GM21619 (cell line): Measurements from ENCODE around the gene ARHGEF6.
"Not testable (repeated sequence)": the region's sequence is repeated elsewhere in the genome, so short reads cannot be mapped to it uniquely, and the experiment has no call there.

Experiments used
- ATAC-seq: cut with Tn5 transposase; IDR thresholded peaks from one replicate; pipeline ENCODE4 v1.9.1; 2021; ENCODE audit not compliant: unreplicated experiment

The ARHGEF6 gene

GRCh38 chrX:136780763-136781162 lies at the start of gene ARHGEF6:
Gene ARHGEF6, minus strand, starts transcription at chrX:136780932. Its CDS starts 50 bp downstream, at chrX:136780882.
- peak; percentile 52 for ATAC-seq

- ATAC-seq = no peak
These were observed 48.7 kb upstream of the ARHGEF6 start for GRCh38 chrX:136829413-136829812.

GRCh38 chrX:136828830-136829229 lies 48.1 kb upstream of the ARHGEF6 start:
- ATAC-seq = no peak

- ATAC-seq = no peak
These were observed 46.3 kb upstream of the ARHGEF6 start for GRCh38 chrX:136827026-136827425.

- ATAC-seq = no peak
These were observed 45.0 kb upstream of the ARHGEF6 start for GRCh38 chrX:136825771-136826170.

GRCh38 chrX:136823175-136823574 lies 42.4 kb upstream of the ARHGEF6 start:
- no peak for ATAC-seq

- ATAC-seq = no peak
These were observed 41.8 kb upstream of the ARHGEF6 start for GRCh38 chrX:136822337-136823095.

- ATAC-seq = not testable (repeated sequence)
These were observed 39.0 kb upstream of the ARHGEF6 start for GRCh38 chrX:136819756-136820155.

- no peak for ATAC-seq
These were observed 38.4 kb upstream of the ARHGEF6 start for GRCh38 chrX:136819031-136819703.

- no peak for ATAC-seq
These were observed 36.2 kb upstream of the ARHGEF6 start for GRCh38 chrX:136816975-136817374.

GRCh38 chrX:136814847-136815750 lies 34.4 kb upstream of the ARHGEF6 start:
- no peak for ATAC-seq

- ATAC-seq = no peak
These were observed 31.6 kb upstream of the ARHGEF6 start for GRCh38 chrX:136812286-136812685.

- ATAC-seq = no peak
These were observed 29.8 kb upstream of the ARHGEF6 start for GRCh38 chrX:136810493-136810892.

- no peak for ATAC-seq
These were observed 26.2 kb upstream of the ARHGEF6 start for GRCh38 chrX:136806891-136807410.

GRCh38 chrX:136802515-136802914 lies 21.8 kb upstream of the ARHGEF6 start:
- ATAC-seq = no peak

GRCh38 chrX:136797787-136798186 lies 17.1 kb upstream of the ARHGEF6 start:
- no peak for ATAC-seq

- not testable (repeated sequence) for ATAC-seq
These were observed 14.4 kb upstream of the ARHGEF6 start for GRCh38 chrX:136795132-136795531.

GRCh38 chrX:136794660-136795059 lies 13.9 kb upstream of the ARHGEF6 start:
- ATAC-seq = not testable (repeated sequence)

- no peak for ATAC-seq
These were observed 13.3 kb upstream of the ARHGEF6 start for GRCh38 chrX:136794080-136794479.

- no peak for ATAC-seq
These were observed 9.1 kb upstream of the ARHGEF6 start for GRCh38 chrX:136789856-136790255.

- no peak for ATAC-seq
These were observed 3.5 kb upstream of the ARHGEF6 start for GRCh38 chrX:136784231-136784630.
